Heart left ventricle (tissue), 13 donors: ENCODE results near the gene HAGHL.

ENCODE experiments used
- POLR2A ChIP-seq, 2 donors: fragments of 450-650 bp; IDR thresholded peaks; one replicate each; pipeline ENCODE4 v1.6.1; 2017; ENCODE audit warnings: antibody characterized with exemption in 2 of 2, mild to moderate bottlenecking in 2 of 2, moderate library complexity in 2 of 2
- TF ChIP-seq, protein P1 (sequence below), 12 donors: fragments of 200-600 bp; sonication (generic) in 4 of 12; IDR thresholded peaks; one replicate each; pipeline versions ENCODE4 v1.5.0 to v1.8.0; 2018 to 2022; ENCODE audit warnings: antibody characterized with exemption in 12 of 12, mild to moderate bottlenecking in 5 of 12
- donor health status: ischemic (EF 13 %, LVEDD 7.1; RV severe dilation, severe dysfunction).
- donor health status: DM: no; HTN: yes; CAD: no.
- donor health status: DM: no; HTN: no; CAD: no.
- donor health status: ischemic (EF 25% LVEDD 6.9; RV normal size, moderate dysfunction).
- donor health status: ischemic (EF 25% LVEDD 5.7; RV mildly dilated, moderate dysfunction).
- donor health status: ischemic (EF 35%, LVEDD 5.7; RV mildly dilated, moderate dysfunction).
- donor health status: nonischemic (EF 11% LVEDD 7.7; RV severe dilation, severe dysfunction).
- donor health status: DM: yes; HTN: yes; CAD: no.
- donor health status: PGD.
- donor health status: ischemic (EF 29% LVEDD 5.4; RV normal size, mild dysfunction).
- donor health status: nonischemic (EF 23%, LVEDD 6.1; RV moderate dilation, normal function).

DNA sequence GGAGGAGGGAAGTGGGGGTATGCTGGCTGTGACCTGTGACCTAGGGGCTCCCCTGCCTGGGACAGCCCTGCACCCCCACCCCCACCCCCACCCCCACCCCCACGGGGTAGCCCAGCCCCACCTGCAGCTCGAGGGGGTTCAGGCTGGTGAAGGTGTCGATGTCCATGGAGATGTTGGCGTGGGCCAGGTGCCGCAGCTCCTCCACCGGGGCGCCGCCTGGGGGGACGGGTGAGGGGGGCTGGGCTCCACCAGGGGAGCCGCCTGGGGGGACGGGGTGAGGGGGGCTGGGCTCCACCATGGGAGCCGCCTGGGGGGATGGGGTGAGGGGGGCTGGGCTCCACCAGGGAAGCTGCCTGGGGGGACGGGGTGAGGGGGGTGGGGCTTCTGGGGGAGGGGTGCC, 43.5 kb downstream of the HAGHL start:
- TF ChIP-seq POLR2A (IDR thresholded peaks at IDR 0.05): no peak
- TF ChIP-seq, protein P1, sequence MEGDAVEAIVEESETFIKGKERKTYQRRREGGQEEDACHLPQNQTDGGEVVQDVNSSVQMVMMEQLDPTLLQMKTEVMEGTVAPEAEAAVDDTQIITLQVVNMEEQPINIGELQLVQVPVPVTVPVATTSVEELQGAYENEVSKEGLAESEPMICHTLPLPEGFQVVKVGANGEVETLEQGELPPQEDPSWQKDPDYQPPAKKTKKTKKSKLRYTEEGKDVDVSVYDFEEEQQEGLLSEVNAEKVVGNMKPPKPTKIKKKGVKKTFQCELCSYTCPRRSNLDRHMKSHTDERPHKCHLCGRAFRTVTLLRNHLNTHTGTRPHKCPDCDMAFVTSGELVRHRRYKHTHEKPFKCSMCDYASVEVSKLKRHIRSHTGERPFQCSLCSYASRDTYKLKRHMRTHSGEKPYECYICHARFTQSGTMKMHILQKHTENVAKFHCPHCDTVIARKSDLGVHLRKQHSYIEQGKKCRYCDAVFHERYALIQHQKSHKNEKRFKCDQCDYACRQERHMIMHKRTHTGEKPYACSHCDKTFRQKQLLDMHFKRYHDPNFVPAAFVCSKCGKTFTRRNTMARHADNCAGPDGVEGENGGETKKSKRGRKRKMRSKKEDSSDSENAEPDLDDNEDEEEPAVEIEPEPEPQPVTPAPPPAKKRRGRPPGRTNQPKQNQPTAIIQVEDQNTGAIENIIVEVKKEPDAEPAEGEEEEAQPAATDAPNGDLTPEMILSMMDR (IDR thresholded peaks at IDR 0.05): no peak
